ENCODE measurements around the gene ATG16L1. TPM values are rescaled to one million over a fixed set of nuclear protein-coding genes. Genes with fewer than 3 reads are reported as not detected.

The ATG16L1 gene
- total and polyA plus RNA-seq, 10 of the 15 experiments (the other 5 are each of a cell fraction or from before 2014, with no cell fraction given) = 5.2 to 26.6 (median 15.6) TPM

DNA sequence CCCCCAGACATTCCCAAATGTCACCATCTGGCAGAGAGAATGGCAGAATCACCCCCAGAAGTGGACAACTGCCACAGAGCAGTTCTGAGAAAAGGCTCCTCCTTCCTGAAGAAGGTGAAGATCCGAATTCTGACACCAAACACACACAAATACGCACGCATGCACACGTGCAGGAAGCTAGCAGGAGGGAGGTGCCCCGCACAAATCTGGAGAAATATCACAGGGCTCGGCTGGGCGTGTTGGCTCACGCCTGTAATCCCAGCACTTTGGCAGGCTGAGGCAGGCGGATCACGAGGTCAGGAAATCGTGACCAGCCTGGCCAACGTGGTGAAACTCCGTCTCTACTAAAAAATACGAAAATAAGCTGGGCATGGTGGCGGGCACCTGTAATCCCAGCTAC is 38.5 kb upstream of the ATG16L1 start:
- no TSS peak for BruUV-seq (replicated peaks)
- Histone ChIP-seq H3K79me2 (ENCODE audit: control insufficient read depth, insufficient read depth, low read length) (no peaks in the 10 kb centered on the region), H3K36me3 (ENCODE audit: control insufficient read depth in 2 of 2, insufficient read depth in 2 of 2, low read length in 1 of 2) (peaks cover 0 to 7% of the 10 kb centered on the region in 2 experiments; a peak in 2 of 4 replicates), H2AFZ (ENCODE audit: control insufficient read depth, low read depth, low read length) (no peak overlapping the region), H3K4me2 (ENCODE audit: control insufficient read depth, insufficient read depth) (no peak overlapping the region), H3K4me1 (ENCODE audit: control insufficient read depth, insufficient read depth, low read length) (no peaks in the 10 kb centered on the region; the same call in 1 of the 2 replicates), H3K4me3 (no peak overlapping the region), H3K27me3 (replicated peaks in 1 of 2; ENCODE audit: control insufficient read depth in 2 of 2, insufficient read depth in 2 of 2, low read length in 1 of 2) (no peaks in the 10 kb centered on the region), H3K9ac (ENCODE audit: control insufficient read depth, insufficient read depth, low read length) (no peak overlapping the region), H3K27ac (ENCODE audit: control insufficient read depth, insufficient read depth) (no peak overlapping the region), H3K9me3 (replicated peaks; ENCODE audit: control insufficient read depth, insufficient read depth, low read length) (no peaks in the 10 kb centered on the region), H4K20me1 (ENCODE audit: control insufficient read depth, insufficient read depth) (no peaks in the 10 kb centered on the region)
- TF ChIP-seq ZNF24 (IDR thresholded peaks at IDR 0.05) = no peak
- no peak for TF ChIP-seq ZZZ3 (IDR thresholded peaks at IDR 0.05; ENCODE audit: control insufficient read depth, insufficient read length, low read depth)
- TF ChIP-seq RBBP5 (conservative IDR thresholded peaks at IDR 0.05) = no peak
- no peak for TF ChIP-seq ATF7 (IDR thresholded peaks at IDR 0.05; ENCODE audit: low read depth)
- no peak for TF ChIP-seq BHLHE40 (IDR thresholded peaks at IDR 0.05; ENCODE audit: borderline replicate concordance in 1 of 2, low read depth in 2 of 2, low read length in 1 of 2)
- TF ChIP-seq PAX5 (IDR thresholded peaks at IDR 0.05; ENCODE audit: borderline replicate concordance, low read depth, low read length) = no peak
- TF ChIP-seq, protein P1, sequence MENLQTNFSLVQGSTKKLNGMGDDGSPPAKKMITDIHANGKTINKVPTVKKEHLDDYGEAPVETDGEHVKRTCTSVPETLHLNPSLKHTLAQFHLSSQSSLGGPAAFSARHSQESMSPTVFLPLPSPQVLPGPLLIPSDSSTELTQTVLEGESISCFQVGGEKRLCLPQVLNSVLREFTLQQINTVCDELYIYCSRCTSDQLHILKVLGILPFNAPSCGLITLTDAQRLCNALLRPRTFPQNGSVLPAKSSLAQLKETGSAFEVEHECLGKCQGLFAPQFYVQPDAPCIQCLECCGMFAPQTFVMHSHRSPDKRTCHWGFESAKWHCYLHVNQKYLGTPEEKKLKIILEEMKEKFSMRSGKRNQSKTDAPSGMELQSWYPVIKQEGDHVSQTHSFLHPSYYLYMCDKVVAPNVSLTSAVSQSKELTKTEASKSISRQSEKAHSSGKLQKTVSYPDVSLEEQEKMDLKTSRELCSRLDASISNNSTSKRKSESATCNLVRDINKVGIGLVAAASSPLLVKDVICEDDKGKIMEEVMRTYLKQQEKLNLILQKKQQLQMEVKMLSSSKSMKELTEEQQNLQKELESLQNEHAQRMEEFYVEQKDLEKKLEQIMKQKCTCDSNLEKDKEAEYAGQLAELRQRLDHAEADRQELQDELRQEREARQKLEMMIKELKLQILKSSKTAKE (IDR thresholded peaks at IDR 0.05; ENCODE audit: low read depth, poor library complexity, severe bottlenecking) = no peak
- no peak for TF ChIP-seq MEF2A (IDR thresholded peaks at IDR 0.05; ENCODE audit: insufficient read depth, low read depth, low read length)
- TF ChIP-seq IKZF2 (IDR thresholded peaks at IDR 0.05) = no peak
- no peak for TF ChIP-seq SREBF1 (IDR thresholded peaks at IDR 0.05; ENCODE audit: low read length)
- no peak for TF ChIP-seq SP1 (IDR thresholded peaks at IDR 0.05; ENCODE audit: low read depth, low read length)
- CTCF ChIA-PET = no interaction called here
- in situ Hi-C loops (cut with MboI) (no loop called here), intact Hi-C loops (cut with micrococcal nuclease; ENCODE audit: unreplicated experiment) (no loop called here)
- no peak for DNase-seq (ENCODE audit: low read depth, low spot score)
- RAD21 ChIA-PET (ENCODE audit: unreplicated experiment) = no interaction called here
- SMC1A ChIA-PET (ENCODE audit: uncharacterized antibody, unreplicated experiment) = no interaction called here
- WGBS (ENCODE audit: insufficient coverage, insufficient replicate concordance, low lambda C conversion rate, missing lambda C conversion rate) = 98% methylated on average over 15 of the region's 15 CpGs
- no peak for FAIRE-seq
- ATAC-seq = no peak
- POLR2A ChIA-PET = interaction anchor here (0.7 kb wide), 1 partner anchor 9 kb away, joined by 3 read pairs; no protein-coding TSS in a partner anchor
